Measurements from ENCODE around the gene TNS4. TPM values are rescaled to one million over a fixed set of nuclear protein-coding genes. Genes with fewer than 3 reads are reported as not detected.

TNS4 gene
- total and polyA plus RNA-seq, 2 of the 4 experiments (the other 2 are of a cell fraction): not detected

GRCh38 chr17:40514013-40514875 is 12.8 kb upstream of the TNS4 start:
- Histone ChIP-seq H3K9ac (ENCODE audit: low read depth, low read length) (no peak overlapping the region), H3K4me2 (ENCODE audit: low read depth, low read length) (no peak overlapping the region), H2BK5ac (ENCODE audit: low read depth, low read length, poor library complexity, severe bottlenecking) (no peak overlapping the region), H2BK120ac (ENCODE audit: low read depth, low read length) (peak overlapping the region; percentile 29; the same call in 1 of the 2 replicates), H3K9me3 (ENCODE audit: control insufficient read depth, insufficient read depth, low read length) (no peaks in the 10 kb centered on the region), H2AK9ac (replicated peaks; ENCODE audit: low read depth, low read length, poor library complexity) (no peak overlapping the region), H4K5ac (ENCODE audit: low read depth, low read length) (no peak overlapping the region), H2BK20ac (ENCODE audit: low read depth, low read length) (peak overlapping the region; percentile 10; the same call in 1 of the 2 replicates), H3K4me3 (ENCODE audit: insufficient read depth, low read depth, low read length) (no peak overlapping the region), H3K4ac (ENCODE audit: low read depth, low read length) (0 out of 2 replicates have a peak overlapping the region, but pooled peaks have one; percentile 30), H3K9me1 (ENCODE audit: insufficient read depth, low read length) (peaks cover 41% of the 10 kb centered on the region), H3K14ac (replicated peaks; ENCODE audit: low read depth, low read length) (no peak overlapping the region), H4K8ac (ENCODE audit: low read depth in 2 of 2, low read length in 2 of 2) (no peak overlapping the region; a peak in 1 of 4 replicates), H3K23ac (ENCODE audit: low read depth, low read length) (no peak overlapping the region), H2AK5ac (ENCODE audit: low read depth, low read length) (peak overlapping the region; percentile 59; the same call in 1 of the 2 replicates), H2BK15ac (ENCODE audit: low read depth, low read length) (peak overlapping the region; percentile 68; the same call in 1 of the 3 replicates), H3K27ac (ENCODE audit: insufficient read depth, low read length) (no peak overlapping the region), H2AFZ (replicated peaks; ENCODE audit: low read length, poor library complexity) (no peak overlapping the region), H3K18ac (ENCODE audit: low read depth, low read length) (no peak overlapping the region), H3K4me1 (ENCODE audit: control insufficient read depth, insufficient read depth, low read length) (peaks cover 34% of the 10 kb centered on the region), H4K91ac (ENCODE audit: insufficient read depth, low read depth, low read length) (0 out of 2 replicates have a peak overlapping the region, but pooled peaks have one; percentile 23), H3K36me3 (ENCODE audit: control insufficient read depth, insufficient read depth, low read length) (no peaks in the 10 kb centered on the region), H4K20me1 (ENCODE audit: insufficient read depth, low read length) (no peaks in the 10 kb centered on the region), H3K56ac (ENCODE audit: extremely low read depth, insufficient read depth, low read length) (no peak overlapping the region), H3K27me3 (ENCODE audit: control insufficient read depth, insufficient read depth, low read length) (no peaks in the 10 kb centered on the region), H3K79me1 (ENCODE audit: low read depth in 1 of 2, low read length in 2 of 2) (0 out of 4 replicates have a peak, but pooled peaks cover 0 to 5% of the 10 kb centered on the region in 2 experiments)
- DNase-seq (no peak), ATAC-seq (ENCODE audit: low read depth) (no peak)
- dilution Hi-C loops (cut with HindIII; ENCODE audit: low sequenced_read_pairs, unreplicated experiment): no loop called here
- intact Hi-C loops (cut with micrococcal nuclease): no loop called here
- ChIA-PET CTCF (no interaction called here), POLR2A (ENCODE audit: unreplicated experiment) (no interaction called here)
- in situ Hi-C loops (cut with MboI; ENCODE audit: low sequenced_read_pairs): no loop called here
- TF ChIP-seq RFX5 (IDR thresholded peaks at IDR 0.05; ENCODE audit: low read depth, low read length) (no peak), POLR2A (IDR thresholded peaks at IDR 0.05; ENCODE audit: low read depth, low read length) (no peak), CTCF (conservative IDR thresholded peaks at IDR 0.05; ENCODE audit: low read depth, low read length) (no peak), CHD1 (IDR thresholded peaks at IDR 0.05; ENCODE audit: low read depth, low read length) (no peak), USF2 (IDR thresholded peaks at IDR 0.05; ENCODE audit: low read depth, low read length) (no peak)
- 100% methylated on average over 5 of the region's 7 CpGs; no CpG with 5 or more reads in 1 of the 2 experiments for WGBS, 2 experiments (ENCODE audit: extremely low coverage in 2 of 2, insufficient read length in 1 of 2)
- BruUV-seq (replicated peaks): no TSS peak
